ENCODE measurements around the gene STIM1.
"Not testable (repeated sequence)": the region's sequence is repeated elsewhere in the genome, so short reads cannot be mapped to it uniquely, and the experiment has no call there.

Gene STIM1

GRCh38 chr11:4123218-4123617, 267.8 kb downstream of the STIM1 start:
- DNase-seq = no peak

GRCh38 chr11:4125141-4125540, 269.7 kb downstream of the STIM1 start:
- no peak for DNase-seq

- no peak for DNase-seq
Measured at GRCh38 chr11:4127357-4127756, 271.9 kb downstream of the STIM1 start.

GRCh38 chr11:4130219-4130618, 274.8 kb downstream of the STIM1 start:
- DNase-seq = not testable (repeated sequence)

- DNase-seq = no peak
Measured at GRCh38 chr11:4134806-4135205, 279.3 kb downstream of the STIM1 start.

- no peak for DNase-seq
Measured at GRCh38 chr11:4138497-4138896, 283.0 kb downstream of the STIM1 start.

- no peak for DNase-seq
Measured at GRCh38 chr11:4140067-4140636, 284.7 kb downstream of the STIM1 start.

All from T-helper 1 cell (primary cell).